Neural cell (in vitro differentiated cells): Measurements from ENCODE around the gene PLPP1. TPM values are rescaled to one million over a fixed set of nuclear protein-coding genes. Genes with fewer than 3 reads are reported as not detected.

Source experiments
- H2AFZ ChIP-seq: fragments of 200-600, 300-800 bp; sonication (generic), shearing (Covaris generic); 2 replicates; pipeline ENCODE4 v1.6.0; 2014; ENCODE audit warnings: low read depth, mild to moderate bottlenecking, antibody characterized with exemption, low read length, moderate library complexity
- H3F3A ChIP-seq: fragments of 200-600 bp; shearing (Covaris generic); 2 replicates; pipeline ENCODE4 v1.6.1; 2016; ENCODE audit warnings: mild to moderate bottlenecking, moderate library complexity, mixed read lengths, antibody characterized with exemption, low read length; ENCODE audit not compliant: insufficient read depth, poor library complexity, severe bottlenecking
- H3K27ac ChIP-seq: fragments of 200-600, 300-800 bp; sonication (generic), shearing (Covaris generic); 2 replicates; pipeline ENCODE4 v1.5.1; 2014; ENCODE audit warnings: mild to moderate bottlenecking, low read length, moderate library complexity
- H3K27me3 ChIP-seq: fragments of 300-800, 200-600 bp; sonication (generic), shearing (Covaris generic); 2 replicates; pipeline ENCODE4 v1.6.0; 2014; ENCODE audit warnings: mild to moderate bottlenecking, low read depth, low read length, moderate library complexity; ENCODE audit not compliant: insufficient read depth
- H3K36me3 ChIP-seq: fragments of 300-800, 200-600 bp; sonication (generic), shearing (Covaris generic); 2 replicates; pipeline ENCODE4 v1.5.1; 2014; ENCODE audit warnings: mild to moderate bottlenecking, antibody characterized with exemption, low read length, moderate library complexity; ENCODE audit not compliant: insufficient read depth
- H3K4me2 ChIP-seq: fragments of 300-800, 200-600 bp; sonication (generic), shearing (Covaris generic); 2 replicates; pipeline ENCODE4 v1.6.0; 2014; ENCODE audit warnings: mild to moderate bottlenecking, low read length
- H3K4me3 ChIP-seq: fragments of 300-800, 200-600 bp; sonication (generic), shearing (Covaris generic); 2 replicates; pipeline ENCODE4 v1.5.1; 2014; ENCODE audit warnings: mild to moderate bottlenecking, low read length, moderate library complexity
- H3K79me2 ChIP-seq: fragments of 200-600 bp; shearing (Covaris generic); replicated peaks from 2 replicates; pipeline ENCODE4 v1.6.0; 2014; ENCODE audit warnings: mild to moderate bottlenecking, low read length, moderate library complexity; ENCODE audit not compliant: insufficient read depth
- H3K9ac ChIP-seq: fragments of 300-800, 200-600 bp; sonication (generic), shearing (Covaris generic); 2 replicates; pipeline ENCODE4 v1.6.1; 2016; ENCODE audit warnings: mild to moderate bottlenecking, low read length, mixed read lengths
- H3K9me2 ChIP-seq: fragments of 200-600 bp; shearing (Covaris generic); 2 replicates; pipeline ENCODE4 v1.6.1; 2016; ENCODE audit warnings: mild to moderate bottlenecking, low read length, mixed read lengths; ENCODE audit not compliant: insufficient read depth
- H3K9me3 ChIP-seq: fragments of 200-600, 300-800 bp; sonication (generic), shearing (Covaris generic); 2 replicates; pipeline ENCODE4 v1.6.1; 2016; ENCODE audit warnings: mild to moderate bottlenecking, mixed run types, low read length, moderate library complexity, mixed read lengths
- H4K20me1 ChIP-seq: fragments of 200-600 bp; shearing (Covaris generic); 2 replicates; pipeline ENCODE4 v1.6.1; 2016; ENCODE audit warnings: mild to moderate bottlenecking, mixed run types; ENCODE audit not compliant: insufficient read depth
- CTCF ChIP-seq: fragments of 450-650 bp; IDR thresholded peaks from 2 replicates; pipeline ENCODE4 v1.5.1; 2014; ENCODE audit warnings: antibody characterized with exemption, mild to moderate bottlenecking, moderate library complexity; ENCODE audit not compliant: poor library complexity, severe bottlenecking
- EP300 ChIP-seq: fragments of 450-650 bp; conservative IDR thresholded peaks from 2 replicates; pipeline ENCODE4 v1.6.1; 2014; ENCODE audit warnings: antibody characterized with exemption, mild to moderate bottlenecking, moderate library complexity; ENCODE audit not compliant: poor library complexity, severe bottlenecking
- EZH2 ChIP-seq: fragments of 200-600, 300-800 bp; shearing (Covaris generic), sonication (generic); IDR thresholded peaks from 2 replicates; pipeline ENCODE4 v1.6.1; 2014; ENCODE audit warnings: antibody characterized with exemption, low read length, borderline replicate concordance, mild to moderate bottlenecking; ENCODE audit not compliant: insufficient read depth, poor library complexity, severe bottlenecking
- MXI1 ChIP-seq: fragments of 450-650 bp; conservative IDR thresholded peaks from 2 replicates; pipeline ENCODE4 v1.6.1; 2014; ENCODE audit warnings: antibody characterized with exemption, mild to moderate bottlenecking; ENCODE audit not compliant: poor library complexity, severe bottlenecking
- POLR2AphosphoS5 ChIP-seq: IDR thresholded peaks from 2 replicates; pipeline ENCODE4 v1.6.1; 2012
- RAD21 ChIP-seq: fragments of 450-650 bp; conservative IDR thresholded peaks from 2 replicates; pipeline ENCODE4 v1.6.1; 2014; ENCODE audit warnings: antibody characterized with exemption, mild to moderate bottlenecking, moderate library complexity
- REST ChIP-seq: IDR thresholded peaks from 2 replicates; pipeline ENCODE4 v1.6.1; 2012; ENCODE audit warnings: borderline replicate concordance
- SMC3 ChIP-seq: fragments of 450-650 bp; conservative IDR thresholded peaks from 2 replicates; pipeline ENCODE4 v1.6.1; 2014; ENCODE audit warnings: antibody characterized with exemption, mild to moderate bottlenecking, moderate library complexity; ENCODE audit not compliant: poor library complexity
- TAF1 ChIP-seq: IDR thresholded peaks from 2 replicates; pipeline ENCODE4 v1.6.1; 2012; ENCODE audit warnings: low read depth
- polyA plus RNA-seq: library from polyadenylated mRNA; depleted of rRNA; stranded (reverse); fragments of >200 nt; gene quantifications from 2 replicates; pipeline ENCODE4 v1.2.3, GENCODE V29; 2014

Gene PLPP1
- polyA plus RNA-seq, 1 donor from 2014 or later: 33.9 TPM

- H3K36me3 ChIP-seq: no peaks in the 10 kb centered on the region
- H3K27me3 ChIP-seq: no peaks in the 10 kb centered on the region
- no peaks in the 10 kb centered on the region for H3K9me2 ChIP-seq
- no peaks in the 10 kb centered on the region for H3F3A ChIP-seq
- TF ChIP-seq RAD21: no peak
- no peak for TF ChIP-seq MXI1
- no peak for TF ChIP-seq POLR2AphosphoS5
- TF ChIP-seq EZH2: no peak
- no peak for TF ChIP-seq TAF1
- TF ChIP-seq EP300: no peak
- TF ChIP-seq SMC3: no peak
- TF ChIP-seq REST: no peak
- no peak for TF ChIP-seq CTCF
- no peak overlapping the region for H2AFZ ChIP-seq
- no peaks in the 10 kb centered on the region for H3K79me2 ChIP-seq
- no peak overlapping the region for H3K27ac ChIP-seq
- no peaks in the 10 kb centered on the region for H3K9me3 ChIP-seq
- H3K9ac ChIP-seq: no peak overlapping the region
- no peak overlapping the region for H3K4me2 ChIP-seq
- no peak overlapping the region for H3K4me3 ChIP-seq
- no peaks in the 10 kb centered on the region for H4K20me1 ChIP-seq
These were observed 84.6 kb downstream of the PLPP1 start for GRCh38 chr5:55450050-55450765.

- no peak overlapping the region for H3K4me3 ChIP-seq
- no peaks in the 10 kb centered on the region for H3K27me3 ChIP-seq
- no peaks in the 10 kb centered on the region for H3K9me2 ChIP-seq
- no peaks in the 10 kb centered on the region for H3K79me2 ChIP-seq
- no peaks in the 10 kb centered on the region for H3K9me3 ChIP-seq
- no peak overlapping the region for H3K27ac ChIP-seq
- no peak overlapping the region for H2AFZ ChIP-seq
- no peaks in the 10 kb centered on the region for H3F3A ChIP-seq
- no peaks in the 10 kb centered on the region for H4K20me1 ChIP-seq
- H3K4me2 ChIP-seq: no peak overlapping the region
- no peak overlapping the region for H3K9ac ChIP-seq
- H3K36me3 ChIP-seq: no peaks in the 10 kb centered on the region
- TF ChIP-seq EP300 (no peak), REST (no peak), EZH2 (no peak), MXI1 (no peak), POLR2AphosphoS5 (no peak), SMC3 (no peak), CTCF (no peak), TAF1 (no peak), RAD21 (no peak)
These were observed 88.0 kb downstream of the PLPP1 start for GRCh38 chr5:55446640-55447351.
